Fibroblast of villous mesenchyme (primary cell): ENCODE measurements around the gene HAUS3. TPM values are rescaled to one million over a fixed set of nuclear protein-coding genes. Genes with fewer than 3 reads are reported as not detected.
A peak's percentile ranks its signal among the peaks of the same experiment; 100 is the strongest.
"Not testable (repeated sequence)": the region's sequence is repeated elsewhere in the genome, so short reads cannot be mapped to it uniquely, and the experiment has no call there.

Experiments
- DNase-seq: peaks from one replicate; pipeline ENCODE4 v3.0.0-alpha.2; 2010; ENCODE audit warnings: low read depth
- H3K4me3 ChIP-seq: 2 replicates; pipeline ENCODE4 v1.5.1; 2011; ENCODE audit warnings: low read depth, mild to moderate bottlenecking, low read length
- CTCF ChIP-seq: IDR thresholded peaks from 2 replicates; pipeline ENCODE4 v1.5.1; 2012; ENCODE audit warnings: low read depth, mild to moderate bottlenecking, low read length; ENCODE audit not compliant: insufficient read depth
- total RNA-seq: library from RNA; depleted of rRNA; stranded (reverse); fragments of >200 nt; gene quantifications from 2 replicates; pipeline ENCODE4 v1.2.3, GENCODE V29; 2012

Gene HAUS3
- total RNA-seq, 1 donor: 9.1 TPM

DNA sequence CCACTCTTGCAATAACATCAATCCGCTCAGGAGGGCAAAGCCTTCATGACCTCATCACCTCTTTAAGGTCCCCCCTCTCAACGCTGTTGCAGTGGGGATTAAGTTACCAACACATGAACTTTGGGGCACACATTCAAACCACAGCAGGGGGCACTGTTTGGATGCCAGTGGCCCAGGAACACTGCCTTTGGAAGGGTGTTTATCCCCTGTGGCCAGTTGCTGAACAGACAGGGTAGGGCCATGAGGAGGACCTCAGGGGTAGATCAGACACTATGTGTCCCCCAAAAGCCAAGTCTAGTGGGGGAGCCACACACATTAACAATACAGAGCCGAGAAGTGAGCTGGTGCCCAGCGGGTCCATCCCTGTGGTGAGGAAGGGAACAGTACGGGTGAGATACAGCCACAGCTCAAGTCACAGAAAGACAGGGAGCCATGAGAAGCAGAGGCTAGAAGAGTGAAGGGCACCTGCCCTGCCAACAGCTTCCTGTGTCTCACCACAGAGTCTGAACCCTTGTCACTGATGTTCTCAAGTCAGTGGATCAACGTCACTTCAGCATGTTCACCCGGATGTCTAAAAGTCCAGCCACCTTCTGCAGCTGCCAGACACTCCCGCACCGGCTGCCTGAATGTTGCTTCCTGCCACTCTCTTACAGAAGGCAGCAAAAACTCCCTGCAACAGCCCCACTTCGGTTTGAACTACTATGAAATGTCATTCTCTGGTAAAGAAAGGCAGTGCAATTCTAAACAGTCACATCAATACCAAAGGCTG lies 39.8 kb upstream of the HAUS3 start:
- TF ChIP-seq CTCF: peak; percentile 36
- no peak overlapping the region for H3K4me3 ChIP-seq
- DNase-seq: no peak

DNA sequence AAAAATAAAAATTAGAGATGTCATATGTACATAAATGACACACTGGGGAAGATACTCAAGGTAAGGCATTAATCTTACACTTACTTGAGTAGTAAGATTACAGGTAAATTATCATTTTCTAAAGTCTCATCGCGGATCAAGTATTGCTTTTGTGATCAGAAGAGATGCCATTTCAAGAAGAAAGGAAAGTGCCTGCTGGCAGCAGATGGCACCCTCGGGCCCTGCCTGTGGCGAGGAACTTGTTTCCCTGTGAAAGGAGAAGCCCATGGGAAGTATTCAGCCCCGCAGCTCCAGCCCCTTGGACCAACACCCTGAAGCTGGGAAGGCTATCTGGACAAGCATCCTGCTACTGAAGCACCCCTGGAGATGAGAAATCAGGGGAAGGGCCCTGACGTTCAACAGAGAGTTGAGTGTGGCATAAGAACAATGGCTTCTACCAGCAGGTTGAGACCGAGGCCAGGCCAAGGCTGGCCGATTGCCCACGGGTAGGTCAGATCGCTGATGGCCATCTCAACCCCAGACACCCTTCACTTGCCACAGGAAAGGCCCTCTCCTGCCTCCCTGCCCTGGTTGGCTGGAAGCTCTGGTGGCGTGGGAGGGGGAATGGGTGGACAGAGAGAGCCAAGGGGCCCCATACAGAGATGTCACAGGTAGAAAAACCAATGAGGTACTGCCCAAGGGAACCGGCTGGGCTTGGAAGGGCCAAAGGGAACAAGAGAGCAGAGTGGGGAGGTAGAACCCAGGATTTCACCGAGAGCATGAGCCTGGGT lies 38.8 kb upstream of the HAUS3 start:
- DNase-seq: no peak
- no peak overlapping the region for H3K4me3 ChIP-seq
- no peak for TF ChIP-seq CTCF

- H3K4me3 ChIP-seq: no peak overlapping the region
- no peak for TF ChIP-seq CTCF
- no peak for DNase-seq
Observed at GRCh38 chr4:2277956-2278355, 36.0 kb upstream of the HAUS3 start.

GRCh38 chr4:2276581-2277325 lies 34.8 kb upstream of the HAUS3 start:
- no peak for TF ChIP-seq CTCF
- H3K4me3 ChIP-seq: no peak overlapping the region
- no peak for DNase-seq

DNA sequence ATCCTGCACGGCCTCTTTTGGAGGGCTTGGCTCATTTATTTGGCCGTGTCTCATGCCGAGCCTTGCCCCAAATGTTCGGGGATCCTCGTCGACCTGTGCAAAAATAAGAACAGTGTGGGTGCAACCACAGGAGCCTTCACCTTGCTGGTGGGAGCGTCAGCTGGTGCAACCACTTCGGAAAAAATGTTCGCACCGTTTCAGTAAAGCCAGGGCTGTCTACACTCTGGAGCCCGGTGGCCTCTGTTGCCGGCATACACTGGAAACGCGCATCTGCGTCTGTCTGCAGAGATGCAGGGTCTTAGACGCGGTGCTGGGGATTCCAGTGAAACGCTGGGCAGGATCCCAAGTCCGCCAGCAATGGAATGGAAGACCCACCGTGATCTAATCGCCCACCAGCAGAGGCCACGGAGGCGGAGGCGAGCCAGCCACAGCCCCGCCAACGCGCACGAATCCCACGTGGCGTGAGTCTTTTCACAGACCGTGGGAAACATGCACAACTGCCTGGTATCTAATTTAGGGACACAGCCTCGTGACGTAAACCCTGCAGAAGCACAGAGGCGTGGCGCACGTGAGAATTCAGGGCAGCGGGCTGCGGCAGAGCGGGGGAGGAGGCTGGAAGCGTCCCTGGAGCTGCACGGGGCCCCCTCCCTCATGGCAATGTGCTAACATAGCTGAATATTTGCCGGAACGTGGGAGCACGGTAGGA lies 33.8 kb upstream of the HAUS3 start:
- DNase-seq: no peak
- no peak for TF ChIP-seq CTCF
- no peak overlapping the region for H3K4me3 ChIP-seq

GRCh38 chr4:2275044-2275397 lies 33.1 kb upstream of the HAUS3 start:
- not testable (repeated sequence) for H3K4me3 ChIP-seq, DNase-seq
